SK-N-SH treated with all-trans-retinoic acid at 6 μM for 48 hours (cell line): ENCODE data around the gene RSPO4.
A peak's percentile ranks its signal among the peaks of the same experiment; 100 is the strongest.

ENCODE experiments used
- ATAC-seq: fragments of 200-7000 bp; cut with Tn5 transposase; 3 replicates; pipeline ENCODE4 v1.9.1; 2020; ENCODE audit warnings: mild to moderate bottlenecking, moderate library complexity
- ARNTL ChIP-seq: fragments of 450-650 bp; formaldehyde crosslinking; IDR thresholded peaks from 2 replicates; pipeline ENCODE4 v1.5.0; 2020; ENCODE audit warnings: low read depth, mild to moderate bottlenecking, moderate library complexity, borderline replicate concordance
- BACH2 ChIP-seq: fragments of 250-450 bp; sonication (Bioruptor Pico); IDR thresholded peaks from 2 replicates; pipeline ENCODE4 v1.9.0; 2021; ENCODE audit warnings: mild to moderate bottlenecking, borderline replicate concordance
- CSDC2 ChIP-seq: fragments of 250-450 bp; sonication (Bioruptor Pico); IDR thresholded peaks from 2 replicates; pipeline ENCODE4 v1.5.0; 2020; ENCODE audit warnings: mild to moderate bottlenecking, moderate library complexity
- ESRRG ChIP-seq: fragments of 250-450 bp; sonication (Bioruptor Pico); IDR thresholded peaks from 2 replicates; pipeline ENCODE4 v1.6.1; 2021; ENCODE audit warnings: mild to moderate bottlenecking
- ISL1 ChIP-seq: fragments of 250-450 bp; sonication (Bioruptor Pico); IDR thresholded peaks from 2 replicates; pipeline ENCODE4 v2.1.2; 2022; ENCODE audit warnings: mild to moderate bottlenecking, moderate library complexity
- OSR1 ChIP-seq: fragments of 250-450 bp; sonication (Bioruptor Pico); IDR thresholded peaks from 2 replicates; pipeline ENCODE4 v1.8.0; 2022; ENCODE audit warnings: moderate library complexity, mild to moderate bottlenecking, inconsistent platforms
- PPARA ChIP-seq: fragments of 250-450 bp; sonication (Bioruptor Pico); IDR thresholded peaks from 2 replicates; pipeline ENCODE4 v1.5.0; 2020; ENCODE audit warnings: mild to moderate bottlenecking, borderline replicate concordance
- RARB ChIP-seq: fragments of 250-450 bp; sonication (Bioruptor Pico); IDR thresholded peaks from 2 replicates; pipeline ENCODE4 v1.8.0; 2021; ENCODE audit warnings: mild to moderate bottlenecking, moderate library complexity
- SNAI2 ChIP-seq: fragments of 250-450 bp; sonication (Bioruptor Pico); IDR thresholded peaks from 2 replicates; pipeline ENCODE4 v1.5.0; 2020; ENCODE audit warnings: mild to moderate bottlenecking, moderate library complexity
- TCF4 ChIP-seq: fragments of 250-450 bp; sonication (Bioruptor Pico); IDR thresholded peaks from 2 replicates; pipeline ENCODE4 v1.8.0; 2021; ENCODE audit warnings: mild to moderate bottlenecking, moderate library complexity, borderline replicate concordance
- TOX ChIP-seq: fragments of 250-450 bp; sonication (Bioruptor Pico); IDR thresholded peaks from 2 replicates; pipeline ENCODE4 v1.8.0; 2021; ENCODE audit warnings: mild to moderate bottlenecking, moderate library complexity, borderline replicate concordance
- ZC3H10 ChIP-seq: fragments of 250-450 bp; sonication (Bioruptor Pico); IDR thresholded peaks from 2 replicates; pipeline ENCODE4 v1.5.1; 2021; ENCODE audit warnings: mild to moderate bottlenecking, moderate library complexity
- ZFP30 ChIP-seq: fragments of 450-650 bp; formaldehyde crosslinking; IDR thresholded peaks from 2 replicates; pipeline ENCODE4 v1.5.0; 2022; ENCODE audit warnings: mild to moderate bottlenecking, moderate library complexity
- ZNF565 ChIP-seq: fragments of 450-650 bp; formaldehyde crosslinking; conservative IDR thresholded peaks from 2 replicates; pipeline ENCODE4 v1.5.0; 2020; ENCODE audit warnings: low read depth, mild to moderate bottlenecking, moderate library complexity
- ZNF70 ChIP-seq: fragments of 450-650 bp; formaldehyde crosslinking; IDR thresholded peaks from 2 replicates; pipeline ENCODE4 v1.5.0; 2020; ENCODE audit warnings: mild to moderate bottlenecking, moderate library complexity
- TF ChIP-seq, protein P1 (sequence below): fragments of 250-450 bp; sonication (Bioruptor Pico); IDR thresholded peaks from 2 replicates; pipeline ENCODE4 v1.5.1; 2021; ENCODE audit warnings: mild to moderate bottlenecking, moderate library complexity
- TF ChIP-seq, protein P2 (sequence below): fragments of 250-450 bp; sonication (Bioruptor Pico); IDR thresholded peaks from 2 replicates; pipeline ENCODE4 v1.8.0; 2021; ENCODE audit warnings: low read depth, mild to moderate bottlenecking, moderate library complexity, borderline replicate concordance
- TF ChIP-seq, protein P3 (sequence below): fragments of 250-450 bp; sonication (Bioruptor Pico); IDR thresholded peaks from 2 replicates; pipeline ENCODE4 v1.8.0; 2020; ENCODE audit warnings: mild to moderate bottlenecking, moderate library complexity, borderline replicate concordance
- TF ChIP-seq, protein P4 (sequence below): fragments of 250-450 bp; sonication (Bioruptor Pico); IDR thresholded peaks from 2 replicates; pipeline ENCODE4 v1.5.1; 2020; ENCODE audit warnings: low read depth, mild to moderate bottlenecking, moderate library complexity

The RSPO4 gene

DNA sequence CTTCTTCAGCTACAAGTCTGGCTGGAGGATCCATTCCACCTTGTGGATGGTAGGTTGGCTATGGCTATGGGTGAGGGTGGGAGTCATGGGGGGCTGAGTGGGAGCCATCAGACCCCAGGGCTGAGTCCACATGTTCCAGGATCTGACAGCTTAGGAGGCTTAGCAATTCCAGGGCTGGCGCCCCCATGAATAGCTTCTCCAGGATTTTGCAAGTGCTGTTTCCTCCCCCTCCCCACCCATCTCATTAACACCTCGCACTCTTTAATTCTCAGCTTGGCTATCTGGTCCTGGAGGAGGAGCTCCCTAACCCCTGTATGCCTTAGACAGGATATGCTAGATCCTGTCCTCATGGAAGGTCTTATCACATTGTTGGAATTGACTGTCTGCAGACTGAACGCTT lies 47.0 kb downstream of the RSPO4 start:
- no peak for ATAC-seq
- TF ChIP-seq SNAI2 (CRISPR knock-in tag) (no peak), ZNF70 (CRISPR knock-in tag) (no peak), TOX (CRISPR knock-in tag) (no peak), ZC3H10 (CRISPR knock-in tag) (no peak), ARNTL (CRISPR knock-in tag) (no peak), OSR1 (no peak), ESRRG (CRISPR knock-in tag) (no peak), ZFP30 (CRISPR knock-in tag) (no peak)
- TF ChIP-seq, protein P1, sequence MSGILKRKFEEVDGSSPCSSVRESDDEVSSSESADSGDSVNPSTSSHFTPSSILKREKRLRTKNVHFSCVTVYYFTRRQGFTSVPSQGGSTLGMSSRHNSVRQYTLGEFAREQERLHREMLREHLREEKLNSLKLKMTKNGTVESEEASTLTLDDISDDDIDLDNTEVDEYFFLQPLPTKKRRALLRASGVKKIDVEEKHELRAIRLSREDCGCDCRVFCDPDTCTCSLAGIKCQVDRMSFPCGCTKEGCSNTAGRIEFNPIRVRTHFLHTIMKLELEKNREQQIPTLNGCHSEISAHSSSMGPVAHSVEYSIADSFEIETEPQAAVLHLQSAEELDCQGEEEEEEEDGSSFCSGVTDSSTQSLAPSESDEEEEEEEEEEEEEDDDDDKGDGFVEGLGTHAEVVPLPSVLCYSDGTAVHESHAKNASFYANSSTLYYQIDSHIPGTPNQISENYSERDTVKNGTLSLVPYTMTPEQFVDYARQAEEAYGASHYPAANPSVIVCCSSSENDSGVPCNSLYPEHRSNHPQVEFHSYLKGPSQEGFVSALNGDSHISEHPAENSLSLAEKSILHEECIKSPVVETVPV: no peak
- TF ChIP-seq, protein P2, sequence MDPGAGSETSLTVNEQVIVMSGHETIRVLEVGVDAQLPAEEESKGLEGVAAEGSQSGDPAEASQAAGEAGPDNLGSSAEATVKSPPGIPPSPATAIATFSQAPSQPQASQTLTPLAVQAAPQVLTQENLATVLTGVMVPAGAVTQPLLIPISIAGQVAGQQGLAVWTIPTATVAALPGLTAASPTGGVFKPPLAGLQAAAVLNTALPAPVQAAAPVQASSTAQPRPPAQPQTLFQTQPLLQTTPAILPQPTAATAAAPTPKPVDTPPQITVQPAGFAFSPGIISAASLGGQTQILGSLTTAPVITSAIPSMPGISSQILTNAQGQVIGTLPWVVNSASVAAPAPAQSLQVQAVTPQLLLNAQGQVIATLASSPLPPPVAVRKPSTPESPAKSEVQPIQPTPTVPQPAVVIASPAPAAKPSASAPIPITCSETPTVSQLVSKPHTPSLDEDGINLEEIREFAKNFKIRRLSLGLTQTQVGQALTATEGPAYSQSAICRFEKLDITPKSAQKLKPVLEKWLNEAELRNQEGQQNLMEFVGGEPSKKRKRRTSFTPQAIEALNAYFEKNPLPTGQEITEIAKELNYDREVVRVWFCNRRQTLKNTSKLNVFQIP (CRISPR knock-in tag): no peak
- TF ChIP-seq, protein P3, sequence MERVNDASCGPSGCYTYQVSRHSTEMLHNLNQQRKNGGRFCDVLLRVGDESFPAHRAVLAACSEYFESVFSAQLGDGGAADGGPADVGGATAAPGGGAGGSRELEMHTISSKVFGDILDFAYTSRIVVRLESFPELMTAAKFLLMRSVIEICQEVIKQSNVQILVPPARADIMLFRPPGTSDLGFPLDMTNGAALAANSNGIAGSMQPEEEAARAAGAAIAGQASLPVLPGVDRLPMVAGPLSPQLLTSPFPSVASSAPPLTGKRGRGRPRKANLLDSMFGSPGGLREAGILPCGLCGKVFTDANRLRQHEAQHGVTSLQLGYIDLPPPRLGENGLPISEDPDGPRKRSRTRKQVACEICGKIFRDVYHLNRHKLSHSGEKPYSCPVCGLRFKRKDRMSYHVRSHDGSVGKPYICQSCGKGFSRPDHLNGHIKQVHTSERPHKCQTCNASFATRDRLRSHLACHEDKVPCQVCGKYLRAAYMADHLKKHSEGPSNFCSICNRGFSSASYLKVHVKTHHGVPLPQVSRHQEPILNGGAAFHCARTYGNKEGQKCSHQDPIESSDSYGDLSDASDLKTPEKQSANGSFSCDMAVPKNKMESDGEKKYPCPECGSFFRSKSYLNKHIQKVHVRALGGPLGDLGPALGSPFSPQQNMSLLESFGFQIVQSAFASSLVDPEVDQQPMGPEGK (CRISPR knock-in tag): no peak

DNA sequence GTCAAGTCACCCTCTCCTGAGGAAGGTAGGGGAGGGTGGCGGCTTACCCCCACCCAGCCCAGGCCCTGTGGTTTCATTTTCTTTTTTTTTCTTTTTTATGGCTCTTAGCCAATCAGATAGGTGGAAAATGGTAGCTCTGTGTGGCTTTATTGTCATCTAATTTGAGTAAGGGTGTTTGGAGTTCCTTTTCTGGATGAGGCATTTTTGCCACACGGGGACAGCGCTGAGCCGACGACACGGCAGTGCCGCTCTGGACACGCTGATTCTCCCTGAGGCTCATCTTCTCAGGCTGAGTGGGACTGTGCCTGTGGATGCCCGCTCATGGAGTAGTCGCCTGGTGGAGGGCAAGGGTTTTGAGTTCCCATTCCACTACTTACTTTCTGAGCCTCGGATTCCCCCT lies 48.4 kb downstream of the RSPO4 start:
- peak; percentile 45; the same call in 2 of the 3 replicates for ATAC-seq

DNA sequence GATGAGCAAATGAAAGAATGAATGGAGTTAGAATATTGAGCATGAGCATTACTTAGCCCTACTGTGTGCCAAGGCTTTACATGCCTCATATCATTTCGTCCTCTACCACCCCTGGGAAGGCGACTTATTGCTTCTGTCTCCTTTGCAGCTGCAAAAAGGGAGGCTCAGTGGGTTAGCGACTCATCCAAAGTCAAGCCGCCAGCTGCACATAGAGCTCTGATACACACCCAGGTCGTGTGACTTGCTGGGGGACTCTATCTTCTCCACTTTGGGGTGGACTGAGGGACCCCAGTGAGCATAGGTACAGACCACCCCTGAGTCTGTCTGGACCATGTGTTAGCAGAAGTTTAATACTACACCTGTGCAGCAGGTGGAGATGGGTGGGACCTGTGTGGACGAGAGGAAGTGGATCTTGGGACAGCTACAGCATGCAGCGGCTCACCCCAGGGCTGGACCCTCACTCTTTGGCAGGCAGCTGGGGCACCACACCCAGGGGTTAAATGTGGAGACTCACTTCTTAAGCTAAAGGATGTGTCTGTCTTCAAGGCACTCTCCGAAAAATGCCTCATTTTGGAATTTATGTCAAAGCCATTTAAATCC lies 49.8 kb downstream of the RSPO4 start:
- no peak for ATAC-seq
- TF ChIP-seq SNAI2 (CRISPR knock-in tag): no peak
- no peak for TF ChIP-seq ZC3H10 (CRISPR knock-in tag)
- TF ChIP-seq RARB (CRISPR knock-in tag): no peak
- TF ChIP-seq TCF4 (CRISPR knock-in tag): no peak
- no peak for TF ChIP-seq ZNF70 (CRISPR knock-in tag)
- no peak for TF ChIP-seq PPARA (CRISPR knock-in tag)
- TF ChIP-seq OSR1: no peak
- TF ChIP-seq ZNF565 (CRISPR knock-in tag): no peak
- TF ChIP-seq, protein P3 (CRISPR knock-in tag): no peak
- TF ChIP-seq ISL1 (CRISPR knock-in tag): no peak
- TF ChIP-seq ZFP30 (CRISPR knock-in tag): no peak
- TF ChIP-seq BACH2: no peak

More for the DNA sequence above, 48.4 kb downstream of the RSPO4 start:
- TF ChIP-seq ISL1 (CRISPR knock-in tag) (no peak), TCF4 (CRISPR knock-in tag) (no peak), PPARA (CRISPR knock-in tag) (no peak), OSR1 (no peak)
- TF ChIP-seq, all 23 proteins: peak for 0

DNA sequence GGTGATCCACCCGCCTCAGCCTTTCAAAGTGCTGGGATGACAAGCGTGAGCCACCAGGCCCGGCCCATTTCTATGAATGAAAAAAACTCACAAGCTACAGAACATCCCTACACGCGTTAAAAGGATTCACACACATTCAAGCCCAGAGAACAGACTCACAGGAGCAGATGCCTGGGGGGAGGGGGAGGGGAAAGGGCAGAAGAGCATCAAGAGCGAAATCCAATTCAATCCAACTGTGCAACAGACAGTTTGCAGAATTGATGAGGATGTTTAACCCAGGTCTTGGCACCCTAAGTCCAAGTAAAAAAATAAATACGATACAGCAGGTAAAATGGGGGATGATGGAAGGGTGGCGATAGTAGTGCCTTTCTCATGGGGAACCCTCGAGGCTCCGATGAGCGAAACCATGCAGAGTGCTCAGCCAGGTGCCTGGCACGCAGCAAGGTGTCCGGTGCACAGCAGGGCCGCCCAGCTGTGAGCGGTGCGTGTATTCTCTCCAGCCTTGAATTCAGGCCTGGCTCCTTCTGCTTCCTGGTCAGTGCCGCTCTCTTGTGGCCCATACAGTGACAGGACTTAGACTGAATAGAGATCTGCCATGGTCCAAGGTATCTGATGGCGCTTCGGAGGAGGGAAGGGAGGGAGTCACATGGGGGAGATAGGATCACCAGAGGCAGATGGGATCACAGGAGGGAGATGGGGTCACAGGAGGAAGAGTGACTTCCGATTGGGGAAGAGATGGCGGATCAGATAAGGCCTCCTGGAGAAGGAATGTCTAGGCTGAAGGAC lies 50.5 kb downstream of the RSPO4 start:
- no peak for ATAC-seq
- no peak for TF ChIP-seq ZFP30 (CRISPR knock-in tag)
- TF ChIP-seq BACH2: no peak
- TF ChIP-seq, protein P4, sequence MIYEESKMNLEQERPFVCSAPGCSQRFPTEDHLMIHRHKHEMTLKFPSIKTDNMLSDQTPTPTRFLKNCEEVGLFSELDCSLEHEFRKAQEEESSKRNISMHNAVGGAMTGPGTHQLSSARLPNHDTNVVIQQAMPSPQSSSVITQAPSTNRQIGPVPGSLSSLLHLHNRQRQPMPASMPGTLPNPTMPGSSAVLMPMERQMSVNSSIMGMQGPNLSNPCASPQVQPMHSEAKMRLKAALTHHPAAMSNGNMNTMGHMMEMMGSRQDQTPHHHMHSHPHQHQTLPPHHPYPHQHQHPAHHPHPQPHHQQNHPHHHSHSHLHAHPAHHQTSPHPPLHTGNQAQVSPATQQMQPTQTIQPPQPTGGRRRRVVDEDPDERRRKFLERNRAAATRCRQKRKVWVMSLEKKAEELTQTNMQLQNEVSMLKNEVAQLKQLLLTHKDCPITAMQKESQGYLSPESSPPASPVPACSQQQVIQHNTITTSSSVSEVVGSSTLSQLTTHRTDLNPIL (CRISPR knock-in tag): no peak
- TF ChIP-seq CSDC2: no peak
- no peak for TF ChIP-seq ISL1 (CRISPR knock-in tag)
- no peak for TF ChIP-seq ESRRG (CRISPR knock-in tag)
